ENCODE data around the gene LSM14B. TPM values are rescaled to one million over a fixed set of nuclear protein-coding genes. Genes with fewer than 3 reads are reported as not detected.

LSM14B gene
- total RNA-seq, 1 experiment from 2014 or later, result 51.3 TPM

DNA sequence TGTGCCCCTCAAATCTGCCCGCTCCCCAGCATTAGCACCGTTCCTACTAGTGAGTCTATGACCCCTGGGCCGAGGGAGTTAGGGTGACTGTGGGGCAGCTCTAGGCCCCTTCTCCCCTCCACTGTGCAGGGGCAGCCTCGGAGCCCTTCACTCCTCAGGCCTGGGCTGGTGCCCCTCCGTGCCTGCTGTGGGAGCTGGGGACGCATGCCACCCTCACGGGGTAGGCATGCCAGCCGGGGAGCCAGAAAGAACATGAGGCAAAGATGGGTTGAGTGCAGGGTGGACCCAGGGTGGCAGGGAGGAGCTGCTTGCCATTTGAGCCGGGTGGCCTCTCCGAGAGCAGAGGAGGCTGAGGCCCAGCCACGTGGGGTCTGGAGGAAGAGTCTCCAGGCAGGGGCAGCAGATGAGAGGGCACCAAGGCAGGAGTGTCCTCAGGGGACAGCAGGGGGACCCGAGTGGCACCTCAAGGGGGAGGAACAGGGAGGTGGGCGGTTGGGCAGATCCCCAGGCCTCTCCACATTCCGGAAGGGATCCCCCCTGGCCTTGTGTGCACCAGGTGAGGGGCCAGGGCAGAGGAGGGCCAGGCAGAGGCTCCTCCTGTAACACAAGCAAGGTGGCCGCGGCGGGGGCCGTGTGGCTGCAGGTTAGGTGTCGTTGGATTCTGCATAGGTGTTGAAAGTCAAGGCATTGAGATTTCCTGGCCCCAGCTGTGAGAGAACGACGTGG lies 18.6 kb upstream of the LSM14B start (continued):
- TF ChIP-seq, protein P1, sequence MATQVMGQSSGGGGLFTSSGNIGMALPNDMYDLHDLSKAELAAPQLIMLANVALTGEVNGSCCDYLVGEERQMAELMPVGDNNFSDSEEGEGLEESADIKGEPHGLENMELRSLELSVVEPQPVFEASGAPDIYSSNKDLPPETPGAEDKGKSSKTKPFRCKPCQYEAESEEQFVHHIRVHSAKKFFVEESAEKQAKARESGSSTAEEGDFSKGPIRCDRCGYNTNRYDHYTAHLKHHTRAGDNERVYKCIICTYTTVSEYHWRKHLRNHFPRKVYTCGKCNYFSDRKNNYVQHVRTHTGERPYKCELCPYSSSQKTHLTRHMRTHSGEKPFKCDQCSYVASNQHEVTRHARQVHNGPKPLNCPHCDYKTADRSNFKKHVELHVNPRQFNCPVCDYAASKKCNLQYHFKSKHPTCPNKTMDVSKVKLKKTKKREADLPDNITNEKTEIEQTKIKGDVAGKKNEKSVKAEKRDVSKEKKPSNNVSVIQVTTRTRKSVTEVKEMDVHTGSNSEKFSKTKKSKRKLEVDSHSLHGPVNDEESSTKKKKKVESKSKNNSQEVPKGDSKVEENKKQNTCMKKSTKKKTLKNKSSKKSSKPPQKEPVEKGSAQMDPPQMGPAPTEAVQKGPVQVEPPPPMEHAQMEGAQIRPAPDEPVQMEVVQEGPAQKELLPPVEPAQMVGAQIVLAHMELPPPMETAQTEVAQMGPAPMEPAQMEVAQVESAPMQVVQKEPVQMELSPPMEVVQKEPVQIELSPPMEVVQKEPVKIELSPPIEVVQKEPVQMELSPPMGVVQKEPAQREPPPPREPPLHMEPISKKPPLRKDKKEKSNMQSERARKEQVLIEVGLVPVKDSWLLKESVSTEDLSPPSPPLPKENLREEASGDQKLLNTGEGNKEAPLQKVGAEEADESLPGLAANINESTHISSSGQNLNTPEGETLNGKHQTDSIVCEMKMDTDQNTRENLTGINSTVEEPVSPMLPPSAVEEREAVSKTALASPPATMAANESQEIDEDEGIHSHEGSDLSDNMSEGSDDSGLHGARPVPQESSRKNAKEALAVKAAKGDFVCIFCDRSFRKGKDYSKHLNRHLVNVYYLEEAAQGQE (IDR thresholded peaks at IDR 0.05; ENCODE audit: low read depth), result no peak
- TF ChIP-seq, protein P2, sequence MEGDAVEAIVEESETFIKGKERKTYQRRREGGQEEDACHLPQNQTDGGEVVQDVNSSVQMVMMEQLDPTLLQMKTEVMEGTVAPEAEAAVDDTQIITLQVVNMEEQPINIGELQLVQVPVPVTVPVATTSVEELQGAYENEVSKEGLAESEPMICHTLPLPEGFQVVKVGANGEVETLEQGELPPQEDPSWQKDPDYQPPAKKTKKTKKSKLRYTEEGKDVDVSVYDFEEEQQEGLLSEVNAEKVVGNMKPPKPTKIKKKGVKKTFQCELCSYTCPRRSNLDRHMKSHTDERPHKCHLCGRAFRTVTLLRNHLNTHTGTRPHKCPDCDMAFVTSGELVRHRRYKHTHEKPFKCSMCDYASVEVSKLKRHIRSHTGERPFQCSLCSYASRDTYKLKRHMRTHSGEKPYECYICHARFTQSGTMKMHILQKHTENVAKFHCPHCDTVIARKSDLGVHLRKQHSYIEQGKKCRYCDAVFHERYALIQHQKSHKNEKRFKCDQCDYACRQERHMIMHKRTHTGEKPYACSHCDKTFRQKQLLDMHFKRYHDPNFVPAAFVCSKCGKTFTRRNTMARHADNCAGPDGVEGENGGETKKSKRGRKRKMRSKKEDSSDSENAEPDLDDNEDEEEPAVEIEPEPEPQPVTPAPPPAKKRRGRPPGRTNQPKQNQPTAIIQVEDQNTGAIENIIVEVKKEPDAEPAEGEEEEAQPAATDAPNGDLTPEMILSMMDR (IDR thresholded peaks at IDR 0.05 in 2 of 3, conservative IDR thresholded peaks at IDR 0.05 in 1 of 3; ENCODE audit: borderline replicate concordance in 1 of 3, insufficient read depth in 1 of 3, low read depth in 2 of 3, low read length in 2 of 3), result no peak
- TF ChIP-seq ATF3 (IDR thresholded peaks at IDR 0.05) (no peak), TCF7L2 (IDR thresholded peaks at IDR 0.05; ENCODE audit: borderline replicate concordance, extremely low read depth, insufficient read depth, insufficient read length) (no peak)

- Histone ChIP-seq H3K4me3 (replicated peaks in 1 of 2; ENCODE audit: low read depth in 1 of 2, low read length in 2 of 2) (no peak overlapping the region), H3K9ac (ENCODE audit: low read length) (no peak overlapping the region), H3K9me3 (ENCODE audit: control insufficient read depth in 1 of 2, insufficient read depth in 1 of 2, low read depth in 1 of 2, low read length in 2 of 2) (peaks cover 4 to 9% of the 10 kb centered on the region in 2 experiments; a peak in 3 of 4 replicates), H3K27me3 (ENCODE audit: insufficient read depth, low read length) (no peaks in the 10 kb centered on the region), H4K20me1 (ENCODE audit: insufficient read depth) (no peaks in the 10 kb centered on the region), H3K79me2 (ENCODE audit: insufficient read depth, low read length) (no peaks in the 10 kb centered on the region), H3K4me2 (ENCODE audit: low read length) (no peak overlapping the region), H3K27ac (ENCODE audit: low read depth, low read length) (no peak overlapping the region), H3K4me1 (ENCODE audit: control insufficient read depth in 1 of 2, insufficient read depth in 2 of 2, low read length in 2 of 2) (no peaks in the 10 kb centered on the region), H2AFZ (ENCODE audit: low read depth, low read length, poor library complexity, severe bottlenecking) (no peak overlapping the region), H3K9me2 (ENCODE audit: insufficient read depth) (no peaks in the 10 kb centered on the region), H3K36me3 (ENCODE audit: control insufficient read depth in 1 of 2, insufficient read depth in 2 of 2, low read length in 2 of 2) (no peaks in the 10 kb centered on the region)
- BruUV-seq (replicated peaks), result no TSS peak
- ATAC-seq (no peak), DNase-seq (ENCODE audit: low read depth, low spot score) (no peak)
- POLR2A ChIA-PET, result no interaction called here
- RAD21 ChIA-PET (ENCODE audit: low non-redundant PET in 1 of 2, low total read pairs in 2 of 2, uncharacterized antibody in 2 of 2, unreplicated experiment in 2 of 2), result no interaction called here
- CTCF ChIA-PET, result no interaction called here
- no peak for TF ChIP-seq YY1 (IDR thresholded peaks at IDR 0.05; ENCODE audit: extremely low read depth, insufficient replicate concordance, low read depth, low read length)
- TF ChIP-seq FOSL1 (IDR thresholded peaks at IDR 0.05; ENCODE audit: low read depth), result no peak
- no peak for TF ChIP-seq CBX3 (IDR thresholded peaks at IDR 0.05; ENCODE audit: low read depth)
- TF ChIP-seq ZFX (IDR thresholded peaks at IDR 0.05), result no peak
- intact Hi-C loops (cut with micrococcal nuclease), result no loop called here
Observed at GRCh38 chr20:62104234-62104789, 18.0 kb upstream of the LSM14B start.
